Stimulated activated CD4-positive, alpha-beta T cell treated with anti-CD3 and anti-CD28 coated beads, Interleukin-12 subunit alpha, Interleukin-12 subunit beta, amount 100 ng/mL, for 4 hours (primary cell): ENCODE results near the gene LRRC4C.

Source experiments
- DNase-seq: peaks from one replicate; pipeline ENCODE4 v3.0.0-alpha.2; 2020

The LRRC4C gene

GRCh38 chr11:40280159-40281051 lies 1179.0 kb downstream of the LRRC4C start:
- DNase-seq: no peak

GRCh38 chr11:40276960-40277359 lies 1182.5 kb downstream of the LRRC4C start:
- DNase-seq: no peak

DNA sequence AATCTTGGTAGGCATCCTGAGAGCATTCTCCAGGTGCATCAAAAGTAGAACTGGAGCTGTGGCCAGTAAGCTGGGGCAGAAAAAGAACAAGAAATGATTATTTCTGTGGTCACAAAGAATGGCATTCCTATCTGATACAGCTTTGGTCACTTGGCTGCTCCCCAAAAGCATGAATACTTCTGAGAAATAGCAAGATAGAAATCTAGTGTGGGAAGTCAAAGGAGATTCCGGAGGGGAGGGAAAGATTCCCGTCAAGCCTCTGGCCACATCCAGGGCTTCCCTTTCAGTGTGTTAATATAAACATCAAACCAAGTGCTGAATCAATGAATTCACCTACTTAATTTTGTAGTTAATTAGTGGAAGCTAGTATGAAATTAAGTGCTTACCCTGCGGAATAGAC lies 1185.4 kb downstream of the LRRC4C start:
- no peak for DNase-seq

DNA sequence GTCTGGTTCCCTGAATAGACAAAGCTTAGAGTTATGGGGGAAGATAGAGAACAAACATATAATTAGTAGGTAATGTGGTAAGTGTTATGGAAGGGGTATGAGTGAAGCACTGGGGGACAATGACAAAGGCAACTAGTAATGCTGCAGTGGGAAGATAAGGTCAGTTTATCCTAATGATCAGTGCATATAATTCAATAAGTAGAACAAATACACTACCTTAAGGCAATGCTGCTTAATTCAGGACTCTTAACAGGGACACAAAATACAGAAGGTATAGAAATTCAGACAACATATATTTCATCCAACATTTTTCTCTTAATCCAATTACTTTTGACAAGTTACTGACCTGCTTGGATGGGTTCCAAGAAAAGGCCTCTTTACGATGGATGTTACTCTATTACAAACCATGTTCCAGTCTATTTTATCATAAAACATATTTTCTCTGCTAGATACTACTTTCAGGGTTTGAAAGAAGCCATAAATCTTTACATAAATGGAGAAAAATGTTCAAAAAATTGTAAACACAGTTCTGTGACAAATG lies 1186.2 kb downstream of the LRRC4C start:
- no peak for DNase-seq

DNA sequence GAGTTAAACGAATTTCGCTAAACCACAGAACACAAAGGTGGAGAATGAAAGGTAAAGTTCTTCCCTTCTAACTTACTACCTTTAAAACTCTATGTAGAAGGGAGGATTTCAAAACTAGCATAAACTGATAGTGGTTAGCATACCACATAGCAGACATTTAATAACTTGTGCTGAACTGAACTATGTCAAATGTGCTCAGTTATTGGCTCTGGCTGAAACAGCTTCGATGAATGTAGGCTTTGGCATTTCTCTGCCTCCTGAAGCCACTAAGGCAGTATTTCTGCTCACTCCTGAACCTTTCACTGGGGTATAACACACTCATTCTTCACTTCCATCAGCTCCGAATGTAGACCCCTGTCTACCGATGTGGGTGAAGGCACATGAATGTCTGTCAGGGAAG lies 1188.1 kb downstream of the LRRC4C start:
- no peak for DNase-seq

DNA sequence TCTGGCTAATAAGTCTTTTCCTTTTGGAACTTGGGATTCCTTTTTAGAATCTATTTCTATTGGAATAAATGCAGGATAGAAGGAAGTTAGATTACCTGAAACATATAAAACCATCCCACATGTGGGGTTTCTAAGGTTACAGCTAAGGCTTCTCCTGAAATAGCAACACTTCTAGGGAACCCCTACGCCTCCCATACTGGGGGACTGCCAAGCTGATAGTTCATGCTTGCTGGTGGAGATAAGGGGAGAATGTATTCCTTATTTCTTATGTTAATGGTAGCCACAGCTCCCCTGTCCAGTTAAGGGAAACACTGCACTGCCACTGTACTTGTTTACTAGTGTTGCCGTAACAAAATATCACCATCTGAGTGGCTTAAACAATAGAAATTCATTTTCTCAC lies 1189.6 kb downstream of the LRRC4C start:
- no peak for DNase-seq

- DNase-seq: no peak
Observed at GRCh38 chr11:40268551-40268950, 1190.9 kb downstream of the LRRC4C start.

- no peak for DNase-seq
Observed at GRCh38 chr11:40255457-40255856, 1204.0 kb downstream of the LRRC4C start.

DNA sequence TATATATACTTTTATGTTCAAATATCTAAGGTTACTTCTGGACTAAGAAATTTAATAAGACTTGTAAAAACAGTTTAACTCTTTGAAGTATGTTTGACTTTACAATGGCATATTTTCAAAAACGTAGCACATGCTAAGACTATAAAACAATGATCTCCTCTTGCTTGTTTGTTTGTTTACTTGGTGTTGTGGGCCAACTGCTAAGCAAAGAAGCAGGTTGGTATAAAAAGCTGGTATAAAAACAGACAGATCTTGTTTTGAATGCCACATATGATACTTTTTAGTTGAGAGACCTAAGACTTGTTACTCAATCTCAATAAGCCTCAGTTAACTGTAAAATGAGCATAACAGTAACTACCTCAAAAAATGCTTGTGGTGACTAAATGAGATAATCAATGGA lies 1206.3 kb downstream of the LRRC4C start:
- DNase-seq: no peak

DNA sequence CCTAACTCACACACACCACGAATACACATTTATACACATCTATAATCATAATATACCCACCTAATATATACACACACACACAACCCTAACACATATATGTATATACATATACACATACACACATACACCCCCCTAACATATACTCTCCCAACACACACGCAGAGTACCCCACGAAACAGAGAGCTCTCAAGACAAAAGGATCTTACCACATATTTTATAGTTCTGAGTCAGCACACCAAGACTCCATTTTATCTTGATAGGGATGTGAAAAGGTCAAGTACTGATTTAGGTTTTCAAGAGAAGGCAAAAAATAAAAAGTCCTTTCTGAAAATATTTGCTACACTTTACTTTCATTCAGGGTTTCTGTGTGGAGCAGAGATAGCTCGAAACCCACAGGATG lies 1207.2 kb downstream of the LRRC4C start:
- DNase-seq: no peak

- no peak for DNase-seq
Observed at GRCh38 chr11:40246983-40247382, 1212.5 kb downstream of the LRRC4C start.

DNA sequence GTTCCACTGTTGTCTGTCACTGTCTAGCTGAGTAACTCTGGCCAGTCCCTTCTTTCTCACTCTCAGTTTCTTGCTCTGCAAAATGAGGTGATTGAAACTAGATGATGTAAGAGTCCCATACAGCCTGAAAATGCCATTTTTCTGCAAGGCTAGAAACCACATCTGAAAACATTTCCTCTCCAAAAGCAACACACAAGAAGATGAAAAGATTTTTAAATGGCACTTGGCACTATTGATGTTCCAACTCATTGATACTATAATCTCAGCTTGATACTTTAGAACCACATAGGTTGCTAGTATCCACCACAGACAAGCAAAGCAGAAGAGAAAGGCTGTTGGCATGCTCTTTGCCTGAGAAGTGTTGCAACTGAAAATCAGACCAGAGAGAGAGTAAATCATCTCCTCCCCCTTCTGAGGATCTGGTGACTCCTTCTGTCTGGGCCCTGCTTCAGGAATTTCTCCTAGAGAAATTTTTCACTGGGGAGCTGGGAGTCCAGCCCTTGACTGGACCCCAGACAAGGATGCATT lies 1217.9 kb downstream of the LRRC4C start:
- no peak for DNase-seq

- DNase-seq: no peak
Observed at GRCh38 chr11:40240284-40240683, 1219.2 kb downstream of the LRRC4C start.

GRCh38 chr11:40236526-40236925 lies 1222.9 kb downstream of the LRRC4C start:
- DNase-seq: no peak

- no peak for DNase-seq
Observed at GRCh38 chr11:40235841-40236240, 1223.6 kb downstream of the LRRC4C start.

DNA sequence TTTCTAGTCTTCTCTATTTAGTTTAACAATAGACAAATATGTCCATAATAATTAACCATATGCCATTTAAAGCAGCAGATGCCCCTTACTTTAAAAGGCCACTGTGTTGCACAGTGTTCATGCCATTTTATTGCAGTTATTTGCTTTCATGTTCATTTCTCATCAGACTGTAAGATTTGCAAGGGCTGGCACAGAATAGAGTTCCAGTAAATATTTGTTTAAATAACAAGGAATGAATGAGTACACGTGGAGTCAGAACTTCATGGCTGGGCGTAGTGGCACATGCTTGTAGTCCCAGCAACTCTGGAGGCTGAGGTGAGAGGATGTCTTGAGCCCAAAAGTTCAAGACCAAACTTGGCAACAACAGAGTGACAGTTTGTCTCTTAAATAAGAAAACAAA lies 1228.6 kb downstream of the LRRC4C start:
- DNase-seq: no peak

DNA sequence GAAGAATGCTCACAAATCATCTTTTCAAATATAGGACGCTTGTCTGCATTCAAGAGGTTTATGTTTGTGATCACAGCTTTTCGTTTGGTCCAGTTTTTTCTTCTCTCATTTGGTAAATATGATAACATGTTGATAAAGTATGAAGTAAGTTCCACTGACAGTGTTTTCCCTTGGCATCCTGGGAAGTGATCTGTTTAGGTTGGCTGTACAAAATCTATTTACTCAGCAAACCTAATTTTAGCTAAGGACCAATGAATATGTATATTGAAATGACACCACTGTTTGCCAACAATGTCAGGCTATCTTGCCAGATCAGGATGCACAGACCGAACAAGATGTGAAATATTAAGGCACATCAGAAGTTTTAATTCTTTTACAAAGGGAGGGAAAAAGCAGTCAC lies 1230.8 kb downstream of the LRRC4C start:
- no peak for DNase-seq

DNA sequence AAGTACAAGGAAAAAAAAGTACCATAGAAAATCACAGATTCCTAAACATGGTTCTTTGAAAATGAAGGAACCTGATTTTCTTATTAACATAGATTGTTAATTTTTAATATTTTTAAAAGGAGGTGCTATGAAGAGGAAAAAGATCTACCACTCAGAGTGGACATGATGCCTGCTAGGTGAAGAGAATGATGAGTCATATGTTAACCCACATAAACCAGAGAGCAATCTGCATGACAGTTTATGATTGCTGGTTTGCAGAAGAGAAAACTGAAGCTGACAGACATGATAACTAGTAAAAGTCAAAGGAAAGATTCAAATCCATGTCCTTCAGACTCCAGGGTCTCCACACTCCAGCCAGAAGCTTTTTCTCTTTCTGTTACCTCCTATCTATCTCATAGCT lies 1231.7 kb downstream of the LRRC4C start:
- DNase-seq: no peak

GRCh38 chr11:40226654-40227053 lies 1232.8 kb downstream of the LRRC4C start:
- no peak for DNase-seq

DNA sequence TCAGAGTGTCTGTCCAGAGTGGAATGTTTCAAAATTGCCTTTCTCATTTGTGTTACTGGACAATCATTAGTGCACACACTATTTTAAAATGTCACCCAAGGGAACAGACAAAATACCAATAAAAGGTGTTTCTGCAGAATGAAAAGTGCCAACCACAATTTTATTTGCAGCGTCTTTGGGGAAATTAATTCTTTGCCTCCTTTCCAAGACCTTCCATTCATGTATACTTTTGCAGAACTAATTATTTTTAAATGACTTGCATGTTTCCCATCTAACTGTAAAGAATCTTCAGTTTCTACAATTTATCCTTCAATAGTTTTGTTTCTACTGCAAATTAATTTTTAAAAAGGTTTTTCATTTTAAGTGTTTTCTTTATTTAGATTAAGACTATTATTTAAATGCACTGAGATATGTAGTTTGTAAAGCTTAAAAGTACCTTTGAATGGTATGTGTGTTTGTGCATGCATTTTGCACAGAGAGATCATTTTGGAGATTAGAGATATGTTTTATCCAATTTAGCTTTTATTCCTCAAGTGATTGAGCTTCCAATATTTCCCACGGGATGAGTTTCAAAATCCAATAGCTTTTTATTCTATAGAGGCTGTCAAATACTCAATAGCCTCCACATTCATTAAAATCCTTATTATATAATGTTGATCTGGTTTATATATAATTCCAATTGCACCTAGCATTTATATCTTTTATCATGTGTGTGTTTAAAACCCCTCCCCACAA lies 1235.7 kb downstream of the LRRC4C start:
- DNase-seq: no peak

DNA sequence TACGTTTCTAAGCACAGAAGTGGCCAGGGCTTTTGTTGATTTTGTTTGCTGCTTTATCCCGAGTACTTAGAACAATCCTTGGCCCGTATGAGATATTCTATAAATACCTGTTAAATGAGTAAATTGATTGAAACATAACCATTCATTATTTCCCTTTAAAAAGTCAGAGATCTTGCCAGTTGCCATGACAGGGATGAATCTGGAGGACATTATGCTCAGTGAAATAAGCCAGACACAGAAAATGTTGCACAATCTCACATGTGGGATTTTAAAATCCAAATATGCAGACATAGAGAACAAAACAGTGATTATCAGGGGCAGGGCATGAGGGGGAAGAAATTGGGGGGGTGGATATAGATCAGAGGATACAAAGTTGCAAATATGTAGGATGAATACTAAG lies 1240.1 kb downstream of the LRRC4C start:
- DNase-seq: no peak

DNA sequence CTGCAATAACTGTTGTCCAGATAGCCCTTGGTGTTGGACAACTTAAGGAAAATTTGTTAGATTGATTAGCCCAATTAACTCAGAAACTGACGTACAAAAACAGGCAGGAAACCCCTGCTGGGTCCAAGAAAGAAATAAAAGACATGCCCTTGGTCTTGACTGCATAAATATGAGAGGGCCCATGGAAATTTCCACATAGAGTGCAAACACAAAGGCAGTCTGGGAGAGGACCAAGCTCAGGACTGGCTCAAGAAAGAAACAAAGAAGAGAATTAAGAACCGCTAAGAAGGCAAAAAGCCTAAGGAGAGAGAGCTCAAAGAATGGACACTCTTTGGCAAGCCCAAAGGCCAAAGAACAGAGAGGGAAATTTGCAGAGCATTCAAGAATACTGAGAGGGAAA lies 1243.9 kb downstream of the LRRC4C start:
- no peak for DNase-seq

DNA sequence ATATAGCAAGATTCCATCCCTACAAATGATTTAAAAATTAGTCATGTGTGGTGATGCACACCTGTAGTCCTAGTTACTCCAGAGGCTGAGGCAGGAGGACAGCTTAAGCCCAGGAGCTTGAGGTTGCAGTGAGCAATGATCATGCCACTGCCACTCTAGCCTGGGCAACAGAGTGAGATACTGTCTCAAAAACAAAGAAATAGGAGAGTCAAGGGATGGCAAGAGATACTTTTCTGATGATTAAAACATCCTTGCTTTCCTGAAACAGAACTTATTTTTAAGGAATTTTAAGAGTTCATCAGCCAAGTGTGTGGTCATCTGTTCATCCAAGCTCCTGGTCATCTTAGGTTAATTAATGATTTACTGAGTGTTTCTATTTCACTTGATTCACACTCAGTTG lies 1252.0 kb downstream of the LRRC4C start:
- no peak for DNase-seq

DNA sequence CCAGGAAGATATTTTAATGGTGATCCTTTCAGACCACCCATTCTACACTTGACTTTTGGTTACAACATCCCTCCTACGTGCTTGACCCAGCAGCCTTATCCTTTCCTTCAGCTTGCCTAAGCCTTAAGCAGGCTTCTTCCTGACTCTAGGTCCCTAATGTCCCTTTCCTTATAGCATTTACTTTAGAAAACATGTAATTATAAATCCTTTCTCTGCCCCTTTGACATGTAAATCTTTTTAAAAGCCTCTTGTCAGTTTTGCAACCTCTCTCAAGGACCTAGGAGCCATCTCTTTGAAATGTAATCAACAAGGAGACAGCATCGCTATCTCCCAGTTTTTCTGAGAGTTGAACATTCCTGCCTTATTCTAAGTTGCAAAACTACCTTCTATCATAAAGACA lies 1255.2 kb downstream of the LRRC4C start:
- no peak for DNase-seq
